Left ventricle myocardium inferior (tissue), 1 donor: Measurements from ENCODE around the gene DAO. TPM values are rescaled to one million over a fixed set of nuclear protein-coding genes. Genes with fewer than 3 reads are reported as not detected.

Experiments
- DNase-seq: peaks from one replicate; pipeline ENCODE4 v3.0.0-alpha.2; 2020
- H3K27ac ChIP-seq: fragments of 200-600 bp; replicated peaks from 2 replicates; pipeline ENCODE4 v1.8.0; 2021
- H3K27me3 ChIP-seq: fragments of 200-600 bp; 2 replicates; pipeline ENCODE4 v1.8.0; 2021; ENCODE audit warnings: low read depth
- H3K36me3 ChIP-seq: fragments of 200-600 bp; 2 replicates; pipeline ENCODE4 v1.8.0; 2021
- H3K4me1 ChIP-seq: fragments of 200-600 bp; 2 replicates; pipeline ENCODE4 v1.8.0; 2021
- H3K4me3 ChIP-seq: fragments of 200-600 bp; 2 replicates; pipeline ENCODE4 v1.8.0; 2021; ENCODE audit warnings: mild to moderate bottlenecking, moderate library complexity
- H3K9me3 ChIP-seq: fragments of 200-600 bp; replicated peaks from 2 replicates; pipeline ENCODE4 v1.8.0; 2021
- intact Hi-C: fragments of 100-400 bp; cut with micrococcal nuclease; formaldehyde crosslinking; loops from one replicate; pipeline ENCODE4 v1.11.0; 2022
- total RNA-seq: library from RNA; stranded (reverse); fragmentation: NEBNext Ultra II Directional; extraction: Animal tissue kit (Norgen Biotek cat#: 25700); gene quantifications from one replicate; pipeline ENCODE4 v1.2.1, GENCODE V29; 2021
- TF ChIP-seq, protein P1 (sequence below): fragments of 200-600 bp; IDR thresholded peaks from 2 replicates; pipeline ENCODE4 v1.8.0; 2021; ENCODE audit warnings: antibody characterized with exemption, mild to moderate bottlenecking, borderline replicate concordance
- donor health status: DM: no; HTN: yes; CAD: no; lungs with severe emphysema.

The DAO gene
- total RNA-seq, 1 donor from 2014 or later: not detected

DNA sequence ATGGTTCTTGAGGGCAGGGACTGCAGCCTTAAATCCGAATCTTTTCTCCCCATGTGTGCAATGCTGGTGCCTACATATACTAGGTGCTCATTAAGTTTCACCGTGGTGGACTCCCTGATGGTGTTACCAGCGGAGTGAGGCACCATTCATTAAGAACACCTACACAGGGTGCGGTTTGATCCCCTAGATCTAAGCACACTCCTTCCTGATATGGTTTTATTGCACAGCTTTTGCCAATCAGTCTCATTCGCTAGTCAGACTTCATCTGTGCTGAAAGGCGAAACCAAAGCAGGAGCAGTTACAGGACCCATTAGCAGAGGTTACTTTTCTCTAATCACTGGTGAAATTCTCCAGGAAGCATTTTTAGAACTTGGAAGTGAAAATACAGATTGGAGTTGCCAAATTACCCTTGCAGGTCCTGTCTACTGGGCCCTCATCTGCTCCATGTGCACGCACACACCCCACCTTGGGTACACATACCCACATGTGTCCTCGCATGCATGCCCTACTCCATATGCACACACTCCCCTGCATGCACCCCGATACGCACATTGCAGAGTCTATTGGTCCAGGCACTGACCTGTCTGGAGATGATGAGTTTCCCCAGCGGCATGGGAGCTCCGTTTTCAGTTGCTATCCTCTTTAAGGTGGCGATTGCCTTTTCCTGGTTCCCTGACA lies 58.5 kb downstream of the DAO start:
- no peaks in the 10 kb centered on the region for H3K4me1 ChIP-seq
- intact Hi-C loops: no loop called here
- no peak overlapping the region for H3K4me3 ChIP-seq
- no peak overlapping the region for H3K27ac ChIP-seq
- H3K27me3 ChIP-seq: no peaks in the 10 kb centered on the region
- DNase-seq: no peak
- H3K9me3 ChIP-seq: no peaks in the 10 kb centered on the region
- TF ChIP-seq, protein P1, sequence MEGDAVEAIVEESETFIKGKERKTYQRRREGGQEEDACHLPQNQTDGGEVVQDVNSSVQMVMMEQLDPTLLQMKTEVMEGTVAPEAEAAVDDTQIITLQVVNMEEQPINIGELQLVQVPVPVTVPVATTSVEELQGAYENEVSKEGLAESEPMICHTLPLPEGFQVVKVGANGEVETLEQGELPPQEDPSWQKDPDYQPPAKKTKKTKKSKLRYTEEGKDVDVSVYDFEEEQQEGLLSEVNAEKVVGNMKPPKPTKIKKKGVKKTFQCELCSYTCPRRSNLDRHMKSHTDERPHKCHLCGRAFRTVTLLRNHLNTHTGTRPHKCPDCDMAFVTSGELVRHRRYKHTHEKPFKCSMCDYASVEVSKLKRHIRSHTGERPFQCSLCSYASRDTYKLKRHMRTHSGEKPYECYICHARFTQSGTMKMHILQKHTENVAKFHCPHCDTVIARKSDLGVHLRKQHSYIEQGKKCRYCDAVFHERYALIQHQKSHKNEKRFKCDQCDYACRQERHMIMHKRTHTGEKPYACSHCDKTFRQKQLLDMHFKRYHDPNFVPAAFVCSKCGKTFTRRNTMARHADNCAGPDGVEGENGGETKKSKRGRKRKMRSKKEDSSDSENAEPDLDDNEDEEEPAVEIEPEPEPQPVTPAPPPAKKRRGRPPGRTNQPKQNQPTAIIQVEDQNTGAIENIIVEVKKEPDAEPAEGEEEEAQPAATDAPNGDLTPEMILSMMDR: no peak
- no peaks in the 10 kb centered on the region for H3K36me3 ChIP-seq

DNA sequence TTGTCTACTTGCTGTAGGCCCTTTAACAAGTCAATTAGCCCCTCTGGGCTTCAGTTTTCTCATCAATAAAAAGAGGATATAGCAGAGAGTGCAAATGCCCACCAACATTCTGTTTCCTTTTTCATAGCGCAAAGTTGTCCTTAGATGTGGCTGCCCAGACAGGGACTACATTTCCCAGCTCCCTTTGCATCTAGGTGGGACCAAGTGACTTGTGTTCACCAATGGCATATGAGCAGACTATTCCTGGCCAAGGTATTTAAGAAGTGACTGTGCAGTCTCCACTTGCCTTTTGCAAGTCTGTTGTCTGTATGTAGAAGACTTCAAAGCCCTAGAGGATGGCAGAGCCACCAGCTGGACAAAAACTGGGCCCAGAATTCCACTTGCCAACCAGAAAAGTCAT lies 59.7 kb downstream of the DAO start:
- Histone ChIP-seq H3K4me1 (no peaks in the 10 kb centered on the region), H3K4me3 (no peak overlapping the region), H3K27ac (no peak overlapping the region), H3K36me3 (no peaks in the 10 kb centered on the region), H3K27me3 (no peaks in the 10 kb centered on the region), H3K9me3 (no peaks in the 10 kb centered on the region)
- no peak for DNase-seq
- intact Hi-C loops: no loop called here
- TF ChIP-seq, protein P1: no peak

DNA sequence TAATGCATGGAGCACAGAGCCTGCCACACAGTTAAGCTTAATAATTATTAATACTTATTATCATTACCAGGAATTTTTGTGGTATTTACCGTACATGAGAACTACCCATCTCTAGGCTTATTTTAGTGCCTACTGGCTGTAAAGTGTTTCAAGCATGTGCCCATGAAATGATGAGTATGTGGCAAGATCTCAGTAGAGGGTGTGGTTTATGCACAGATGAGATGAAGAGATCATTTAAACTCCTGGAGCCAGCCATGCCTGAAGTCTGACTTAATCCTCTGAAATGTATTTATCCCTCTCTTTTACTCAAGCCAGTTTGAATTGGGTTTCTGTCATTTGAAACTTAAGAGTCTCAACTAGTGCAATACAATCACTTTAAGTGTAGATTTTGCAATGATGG lies 60.2 kb downstream of the DAO start:
- TF ChIP-seq, protein P1: no peak
- intact Hi-C loops: no loop called here
- no peaks in the 10 kb centered on the region for H3K9me3 ChIP-seq
- H3K4me1 ChIP-seq: no peaks in the 10 kb centered on the region
- H3K36me3 ChIP-seq: no peaks in the 10 kb centered on the region
- H3K4me3 ChIP-seq: no peak overlapping the region
- DNase-seq: no peak
- no peak overlapping the region for H3K27ac ChIP-seq
- H3K27me3 ChIP-seq: no peaks in the 10 kb centered on the region

DNA sequence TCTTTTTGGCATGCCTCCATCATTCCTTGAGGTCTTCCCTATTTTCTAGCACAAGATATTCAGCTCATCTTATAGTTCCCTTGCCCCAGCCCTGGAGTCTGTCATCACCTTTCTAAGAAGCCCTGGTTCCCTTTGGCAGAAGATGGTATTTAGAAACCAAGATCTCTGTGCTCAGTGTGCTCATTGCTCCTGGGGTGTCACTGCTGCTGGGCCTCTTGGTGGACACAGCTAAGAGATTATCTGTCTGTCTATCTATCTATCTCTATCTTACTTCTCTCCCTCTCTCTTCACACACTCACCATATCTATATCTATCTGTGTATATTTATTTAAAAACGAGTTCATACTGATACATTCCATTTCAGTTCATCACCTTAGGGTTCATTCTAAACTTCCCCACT lies 67.2 kb downstream of the DAO start:
- no peak overlapping the region for H3K27ac ChIP-seq
- H3K4me3 ChIP-seq: no peak overlapping the region
- no peaks in the 10 kb centered on the region for H3K27me3 ChIP-seq
- no peak for DNase-seq
- intact Hi-C loops: no loop called here
- peaks cover 11% of the 10 kb centered on the region for H3K4me1 ChIP-seq
- TF ChIP-seq, protein P1: no peak
- H3K36me3 ChIP-seq: peaks cover 6% of the 10 kb centered on the region
- H3K9me3 ChIP-seq: peaks cover 12% of the 10 kb centered on the region

DNA sequence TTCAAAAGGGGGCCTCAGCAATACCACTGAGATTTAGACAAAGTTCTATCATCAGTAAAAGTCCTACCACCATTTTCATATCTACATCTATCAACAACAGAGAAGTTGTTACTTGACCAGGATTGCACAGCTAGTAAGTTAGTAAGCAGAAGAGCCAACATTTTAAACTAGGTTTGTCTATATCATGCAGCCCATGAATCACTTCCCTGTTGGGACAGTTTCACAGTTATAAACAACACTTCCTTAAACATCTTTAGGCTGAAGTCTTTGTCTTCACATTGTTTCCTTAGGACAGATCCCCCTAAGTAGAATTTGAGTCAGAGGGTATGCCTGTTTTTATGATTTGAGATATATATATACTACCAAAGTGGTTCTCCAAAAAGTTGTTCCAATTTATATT lies 68.5 kb downstream of the DAO start:
- no peak for DNase-seq
- intact Hi-C loops: no loop called here
- H3K4me3 ChIP-seq: no peak overlapping the region
- no peaks in the 10 kb centered on the region for H3K27me3 ChIP-seq
- H3K9me3 ChIP-seq: peaks cover 12% of the 10 kb centered on the region
- peaks cover 6% of the 10 kb centered on the region for H3K36me3 ChIP-seq
- peaks cover 11% of the 10 kb centered on the region for H3K4me1 ChIP-seq
- TF ChIP-seq, protein P1: no peak
- no peak overlapping the region for H3K27ac ChIP-seq
